Stimulated activated naive CD8-positive, alpha-beta T cell treated with anti-CD3 and anti-CD28 coated beads, Interleukin-15, amount 100 ng/mL, for 72 hours (primary cell): ENCODE data around the gene TUFT1.
"Not testable (repeated sequence)": the region's sequence is repeated elsewhere in the genome, so short reads cannot be mapped to it uniquely, and the experiment has no call there.

ENCODE experiments used
- ATAC-seq: fragments of 150-1000 bp; cut with Tn5 transposase; 2 replicates; pipeline ENCODE4 v1.10.0; 2021; ENCODE audit warnings: mild to moderate bottlenecking, moderate library complexity
- DNase-seq, 2 donors: peaks; one replicate each; pipeline ENCODE4 v3.0.0; 2021 to 2022
- H3K27ac Mint-ChIP-seq, 2 donors: one replicate each; pipeline ENCODE4 v1.8.0; 2022; ENCODE audit warnings: mild to moderate bottlenecking in 2 of 2, mixed read lengths in 2 of 2, moderate library complexity in 2 of 2
- H3K27me3 Mint-ChIP-seq: one replicate; pipeline ENCODE4 v1.8.0; 2022; ENCODE audit warnings: mixed read lengths
- H3K4me1 Mint-ChIP-seq: one replicate; pipeline ENCODE4 v1.8.0; 2022; ENCODE audit warnings: mild to moderate bottlenecking, mixed read lengths
- H3K4me3 Mint-ChIP-seq, 2 donors: one replicate each; pipeline ENCODE4 v1.8.0; 2022; ENCODE audit warnings: mild to moderate bottlenecking in 2 of 2, mixed read lengths in 2 of 2, moderate library complexity in 1 of 2
- H3K9me3 Mint-ChIP-seq, 2 donors: one replicate each; pipeline ENCODE4 v1.8.0; 2022; ENCODE audit warnings: mixed read lengths in 2 of 2

The TUFT1 gene

DNA sequence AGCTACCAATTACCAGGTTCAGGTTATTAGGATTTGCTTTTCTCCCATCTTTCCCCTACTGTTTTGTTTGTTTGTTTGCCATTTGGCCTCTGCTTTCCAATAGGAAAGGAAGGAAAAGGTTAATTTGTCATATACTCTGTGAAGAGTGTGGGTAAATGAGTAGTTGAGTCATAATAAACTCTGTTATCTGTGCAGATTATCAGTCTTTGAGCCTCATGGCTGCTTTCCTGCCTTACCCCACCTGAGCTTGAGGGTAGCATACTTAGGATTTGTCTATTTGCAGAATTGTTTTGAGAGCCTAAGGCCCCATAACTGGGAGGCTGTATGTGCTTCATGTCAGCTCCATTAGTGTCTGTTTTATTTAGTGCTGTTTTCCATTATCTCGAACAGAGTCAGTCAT lies 38.8 kb downstream of the TUFT1 start:
- H3K27ac Mint-ChIP-seq: no peak overlapping the region
- ATAC-seq: no peak

GRCh38 chr1:151579436-151580225 lies 39.5 kb downstream of the TUFT1 start:
- Mint-ChIP-seq H3K27ac (no peak overlapping the region), H3K27me3 (no peaks in the 10 kb centered on the region), H3K4me1 (peaks cover 7% of the 10 kb centered on the region), H3K9me3 (no peaks in the 10 kb centered on the region), H3K4me3 (no peak overlapping the region)
- DNase-seq (no peak), ATAC-seq (no peak)

More for the DNA sequence above, 38.8 kb downstream of the TUFT1 start:
- Mint-ChIP-seq H3K9me3 (no peaks in the 10 kb centered on the region), H3K4me3 (no peak overlapping the region), H3K27me3 (no peaks in the 10 kb centered on the region), H3K4me1 (peaks cover 8% of the 10 kb centered on the region)
- DNase-seq: no peak

- Mint-ChIP-seq H3K27me3 (no peaks in the 10 kb centered on the region), H3K9me3 (no peaks in the 10 kb centered on the region), H3K27ac (no peak overlapping the region), H3K4me3 (no peak overlapping the region), H3K4me1 (no peaks in the 10 kb centered on the region)
- DNase-seq: no peak
- no peak for ATAC-seq
Observed at GRCh38 chr1:151581451-151581850, 41.3 kb downstream of the TUFT1 start.

GRCh38 chr1:151581921-151582320 lies 41.8 kb downstream of the TUFT1 start:
- H3K9me3 Mint-ChIP-seq: no peaks in the 10 kb centered on the region
- H3K4me1 Mint-ChIP-seq: no peaks in the 10 kb centered on the region
- no peak overlapping the region for H3K4me3 Mint-ChIP-seq
- no peak for ATAC-seq
- DNase-seq: no peak
- no peaks in the 10 kb centered on the region for H3K27me3 Mint-ChIP-seq
- no peak overlapping the region for H3K27ac Mint-ChIP-seq

GRCh38 chr1:151583796-151584195 lies 43.7 kb downstream of the TUFT1 start:
- ATAC-seq (no peak), DNase-seq (no peak)
- Mint-ChIP-seq H3K4me1 (no peaks in the 10 kb centered on the region), H3K4me3 (no peak overlapping the region), H3K9me3 (no peaks in the 10 kb centered on the region), H3K27ac (no peak overlapping the region), H3K27me3 (no peaks in the 10 kb centered on the region)

- Mint-ChIP-seq H3K4me3 (no peak overlapping the region), H3K27me3 (no peaks in the 10 kb centered on the region), H3K4me1 (no peaks in the 10 kb centered on the region), H3K9me3 (no peaks in the 10 kb centered on the region), H3K27ac (no peak overlapping the region)
- no peak for DNase-seq
- ATAC-seq: no peak
Observed at GRCh38 chr1:151584278-151584677, 44.2 kb downstream of the TUFT1 start.

- Mint-ChIP-seq H3K4me3 (no peak overlapping the region), H3K27me3 (no peaks in the 10 kb centered on the region), H3K4me1 (no peaks in the 10 kb centered on the region), H3K27ac (no peak overlapping the region), H3K9me3 (no peaks in the 10 kb centered on the region)
- ATAC-seq (no peak), DNase-seq (no peak)
Observed at GRCh38 chr1:151584780-151585179, 44.7 kb downstream of the TUFT1 start.

GRCh38 chr1:151585622-151586021 lies 45.5 kb downstream of the TUFT1 start:
- no peak overlapping the region for H3K27ac Mint-ChIP-seq
- DNase-seq: no peak
- no peaks in the 10 kb centered on the region for H3K27me3 Mint-ChIP-seq
- no peak overlapping the region for H3K4me3 Mint-ChIP-seq
- no peaks in the 10 kb centered on the region for H3K9me3 Mint-ChIP-seq
- ATAC-seq: no peak
- H3K4me1 Mint-ChIP-seq: no peaks in the 10 kb centered on the region

DNA sequence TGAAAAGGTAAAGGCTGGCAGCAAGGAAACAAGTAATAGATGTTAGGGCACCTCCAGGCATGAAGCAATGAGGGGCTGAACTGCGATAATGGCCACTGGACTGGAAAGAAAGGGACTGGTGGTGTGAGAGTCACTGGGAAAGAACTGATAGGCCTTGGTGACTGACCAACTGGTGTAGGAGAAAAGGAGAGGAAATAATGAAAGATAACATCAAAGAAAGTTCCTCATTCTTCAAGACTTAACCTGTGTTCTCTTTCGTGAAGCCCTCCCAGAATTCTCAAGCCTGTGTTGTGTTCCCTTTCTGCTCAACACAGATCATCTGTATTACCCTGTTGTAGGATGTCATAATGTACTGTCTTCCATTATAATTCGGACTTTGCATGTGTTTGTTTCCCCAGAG lies 50.9 kb downstream of the TUFT1 start:
- ATAC-seq: no peak
- no peak overlapping the region for H3K27ac Mint-ChIP-seq
- no peak for DNase-seq
- no peak overlapping the region for H3K4me3 Mint-ChIP-seq
- H3K9me3 Mint-ChIP-seq: no peaks in the 10 kb centered on the region
- H3K4me1 Mint-ChIP-seq: peaks cover 10% of the 10 kb centered on the region
- H3K27me3 Mint-ChIP-seq: no peaks in the 10 kb centered on the region

GRCh38 chr1:151593730-151594129 lies 53.6 kb downstream of the TUFT1 start:
- Mint-ChIP-seq H3K27me3 (no peaks in the 10 kb centered on the region), H3K4me3 (peak overlapping the region; percentile 33 to 67), H3K4me1 (peaks cover 10% of the 10 kb centered on the region), H3K27ac (no peak overlapping the region), H3K9me3 (no peaks in the 10 kb centered on the region)
- peak; percentile 63 for ATAC-seq
- DNase-seq: no peak

- Mint-ChIP-seq H3K9me3 (no peaks in the 10 kb centered on the region), H3K27ac (peak overlapping the region in 1 of 2 donors; percentile 86), H3K27me3 (no peaks in the 10 kb centered on the region), H3K4me3 (peak overlapping the region; percentile 33 to 67), H3K4me1 (peaks cover 10% of the 10 kb centered on the region)
- peak; percentile 98 for ATAC-seq
- peak; percentile 79 to 82 for DNase-seq
Observed at GRCh38 chr1:151594143-151594625, 54.1 kb downstream of the TUFT1 start.

DNA sequence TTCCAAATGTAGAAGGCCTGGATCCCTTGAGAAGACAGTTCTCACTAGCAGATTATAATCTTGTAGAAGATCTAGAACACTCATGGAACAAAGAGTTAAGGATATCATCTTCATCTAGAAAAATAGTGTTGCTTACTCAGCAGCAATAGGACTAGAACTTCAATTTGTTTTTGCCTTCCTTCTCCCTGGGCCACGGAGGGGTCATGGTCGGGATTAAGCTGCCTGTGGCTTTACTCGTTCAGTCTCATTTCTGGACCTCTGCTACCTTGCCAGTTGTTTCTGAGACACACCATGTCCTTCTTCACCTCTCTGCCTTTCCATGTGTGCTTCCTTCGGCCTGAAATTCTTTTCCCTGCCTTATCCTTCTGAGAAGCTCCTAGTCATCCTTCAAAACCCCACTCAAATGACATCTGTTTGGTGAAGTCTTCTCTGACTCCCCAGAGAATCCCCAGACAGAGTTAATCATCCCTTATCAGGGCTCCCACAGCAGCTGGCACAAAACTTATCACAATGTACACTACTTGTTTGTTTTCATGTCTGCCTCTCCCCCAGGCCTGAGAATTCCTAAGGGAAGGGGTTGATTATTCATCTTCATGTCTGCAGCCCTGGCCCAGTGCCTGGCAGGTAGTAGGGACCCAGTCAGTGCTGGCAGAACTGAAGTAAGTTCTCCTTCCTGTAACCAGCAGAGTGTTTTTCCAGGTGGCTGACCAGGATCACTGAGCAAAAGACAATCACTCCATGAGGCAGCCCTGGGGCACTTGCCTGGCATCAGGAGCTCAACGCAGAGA lies 56.3 kb downstream of the TUFT1 start:
- H3K4me1 Mint-ChIP-seq: peaks cover 10% of the 10 kb centered on the region
- H3K9me3 Mint-ChIP-seq: no peaks in the 10 kb centered on the region
- H3K27ac Mint-ChIP-seq: no peak overlapping the region
- no peak for DNase-seq
- H3K4me3 Mint-ChIP-seq: no peak overlapping the region
- no peaks in the 10 kb centered on the region for H3K27me3 Mint-ChIP-seq
- no peak for ATAC-seq

DNA sequence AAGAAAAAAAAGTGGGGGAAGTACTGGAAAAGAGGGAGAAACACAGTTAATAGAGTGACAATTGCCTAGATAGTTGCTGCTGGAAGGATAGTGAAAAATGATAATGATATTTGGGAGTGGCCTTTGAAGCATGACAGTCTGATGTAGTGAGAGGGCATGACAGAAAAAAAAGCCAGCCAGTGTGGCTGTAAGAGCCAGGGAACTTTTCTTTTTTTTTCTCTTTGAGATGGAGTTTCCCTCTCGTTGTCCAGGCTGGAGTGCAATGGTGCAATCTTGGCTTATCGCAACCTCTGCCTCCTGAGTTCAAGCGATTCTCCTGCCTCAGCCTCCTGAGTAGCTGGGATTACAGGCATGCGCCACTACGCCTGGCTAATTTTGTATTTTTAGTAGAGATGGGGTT lies 62.4 kb downstream of the TUFT1 start:
- not testable (repeated sequence) for H3K4me1 Mint-ChIP-seq, DNase-seq, H3K9me3 Mint-ChIP-seq, H3K27ac Mint-ChIP-seq, H3K4me3 Mint-ChIP-seq, ATAC-seq
- H3K27me3 Mint-ChIP-seq: peaks cover 20% of the 10 kb centered on the region

DNA sequence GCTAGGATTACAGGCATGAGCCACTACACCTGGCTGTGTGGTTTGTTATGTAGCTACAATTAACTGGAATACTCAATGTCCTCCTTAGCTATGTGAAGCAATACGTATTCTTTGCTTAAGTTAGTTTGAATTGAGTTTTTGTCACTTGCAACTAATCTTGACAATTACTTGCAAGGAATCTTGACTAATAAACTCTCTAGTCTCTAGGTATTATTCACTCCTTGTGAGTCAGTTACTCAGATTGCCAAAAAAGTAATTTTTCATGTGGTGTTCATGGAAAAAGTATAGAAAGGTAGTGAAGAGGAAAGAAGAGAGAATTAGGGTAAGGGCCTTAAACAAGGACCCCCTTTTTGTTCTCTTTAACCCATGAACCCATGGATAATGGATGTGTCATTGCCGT lies 64.2 kb downstream of the TUFT1 start:
- Mint-ChIP-seq H3K4me3 (no peak overlapping the region), H3K27ac (no peak overlapping the region), H3K4me1 (peaks cover 8% of the 10 kb centered on the region), H3K27me3 (peaks cover 20% of the 10 kb centered on the region), H3K9me3 (no peaks in the 10 kb centered on the region)
- DNase-seq: no peak
- no peak for ATAC-seq

DNA sequence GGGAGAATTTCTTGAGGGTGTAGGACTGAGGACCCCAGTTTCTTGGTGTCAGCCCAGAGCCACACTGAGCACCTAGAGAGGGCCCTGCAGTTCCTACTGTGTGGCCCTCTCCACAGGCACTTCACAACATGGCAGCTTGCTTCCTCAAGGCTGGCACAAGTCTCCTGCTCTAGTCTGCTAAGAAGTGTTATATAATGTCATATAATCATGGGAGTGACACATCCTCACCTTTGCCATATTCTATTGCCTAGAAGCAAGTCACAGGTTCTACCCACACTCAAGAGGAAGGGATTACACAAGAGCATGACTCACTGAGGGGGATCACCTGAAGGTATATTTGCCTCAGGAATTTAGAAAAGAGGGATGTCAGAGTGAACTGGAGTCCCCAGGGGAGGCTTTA lies 66.3 kb downstream of the TUFT1 start:
- H3K27me3 Mint-ChIP-seq: peaks cover 20% of the 10 kb centered on the region
- DNase-seq (no peak), ATAC-seq (peak; percentile 79)
- no peaks in the 10 kb centered on the region for H3K9me3 Mint-ChIP-seq
- no peak overlapping the region for H3K4me3 Mint-ChIP-seq
- H3K27ac Mint-ChIP-seq: peak overlapping the region in 1 of 2 donors; percentile 55
- peaks cover 8% of the 10 kb centered on the region for H3K4me1 Mint-ChIP-seq

- H3K4me3 Mint-ChIP-seq: no peak overlapping the region
- H3K4me1 Mint-ChIP-seq: peaks cover 8% of the 10 kb centered on the region
- no peak overlapping the region for H3K27ac Mint-ChIP-seq
- ATAC-seq (no peak), DNase-seq (no peak)
- H3K9me3 Mint-ChIP-seq: no peaks in the 10 kb centered on the region
- peaks cover 20% of the 10 kb centered on the region for H3K27me3 Mint-ChIP-seq
Observed at GRCh38 chr1:151606857-151607256, 66.7 kb downstream of the TUFT1 start.
